ENCODE measurements around the gene AMIGO1. TPM values are rescaled to one million over a fixed set of nuclear protein-coding genes. Genes with fewer than 3 reads are reported as not detected.

AMIGO1 gene
- total and polyA plus RNA-seq, 2 of the 8 experiments (the other 6 are each of a cell fraction or from before 2014, with no cell fraction given): 1.5 to 2.7 TPM

- Histone ChIP-seq H2BK5ac (ENCODE audit: low read depth, low read length) (peak within 1 kb of the TSS; percentile 95), H3K79me2 (ENCODE audit: control insufficient read depth in 1 of 2, insufficient read depth in 2 of 2, low read length in 2 of 2) (no peaks in the 10 kb centered on the region), H4K91ac (replicated peaks; ENCODE audit: insufficient read length, low read length) (peak within 1 kb of the TSS; percentile 69), H3K56ac (replicated peaks; ENCODE audit: insufficient read length, low read depth, low read length) (peak within 1 kb of the TSS; percentile 90), H3K4me2 (ENCODE audit: insufficient read depth in 1 of 2, low read depth in 2 of 2, low read length in 2 of 2) (peak within 1 kb of the TSS; percentile 94 to 99), H3K27me3 (replicated peaks in 1 of 4; ENCODE audit: control insufficient read depth in 3 of 4, extremely low read depth in 1 of 4, insufficient read depth in 3 of 4, low read length in 3 of 4) (peaks cover 0 to 5% (median 0%) of the 10 kb centered on the region in 4 experiments; a peak in 1 of 7 replicates), H3K9me3 (ENCODE audit: insufficient read depth in 2 of 2, low read depth in 1 of 2, low read length in 1 of 2) (no peaks in the 10 kb centered on the region), H3K79me1 (ENCODE audit: low read depth, low read length) (no peaks in the 10 kb centered on the region), H3K27ac (ENCODE audit: low read depth, low read length) (peak within 1 kb of the TSS; percentile 95), H3K36me3 (ENCODE audit: control insufficient read depth in 2 of 4, insufficient read depth in 4 of 4, low read length in 3 of 4) (no peaks in the 10 kb centered on the region), H4K20me1 (replicated peaks in 1 of 2; ENCODE audit: control insufficient read depth in 1 of 2, insufficient read depth in 2 of 2, low read length in 2 of 2) (no peaks in the 10 kb centered on the region), H2BK15ac (ENCODE audit: low read length) (peak within 1 kb of the TSS; percentile 99; the same call in 1 of the 2 replicates), H2BK20ac (ENCODE audit: low read length) (peak within 1 kb of the TSS; percentile 61; the same call in 1 of the 2 replicates), H3K18ac (ENCODE audit: extremely low read depth, low read length) (peak within 1 kb of the TSS; percentile 97), H3K9ac (replicated peaks in 1 of 4; ENCODE audit: extremely low read depth in 1 of 4, low read depth in 3 of 4, low read length in 3 of 4) (peak within 1 kb of the TSS; percentile 77 to 94 (median 89)), H3K4ac (replicated peaks; ENCODE audit: insufficient read length, low read depth, low read length) (peak within 1 kb of the TSS; percentile 76), H3K23ac (ENCODE audit: insufficient read length) (no peak within 1 kb of the TSS), H3K14ac (ENCODE audit: insufficient read length) (no peak within 1 kb of the TSS), H4K5ac (ENCODE audit: insufficient read length, low read depth, low read length) (peak within 1 kb of the TSS; percentile 92), H4K8ac (ENCODE audit: extremely low read depth, insufficient read depth, low read length) (peak within 1 kb of the TSS; percentile 99), H2AFZ (ENCODE audit: low read length) (peak within 1 kb of the TSS; percentile 100; the same call in 1 of the 2 replicates), H2BK12ac (ENCODE audit: low read depth, low read length) (peak within 1 kb of the TSS; percentile 77; the same call in 1 of the 2 replicates), H3K4me1 (replicated peaks in 1 of 4; ENCODE audit: control insufficient read depth in 3 of 4, insufficient read depth in 4 of 4, low read length in 3 of 4) (peaks cover 0 to 9% (median 2%) of the 10 kb centered on the region in 4 experiments; a peak in 3 of 7 replicates), H3K23me2 (ENCODE audit: low read depth, low read length) (peaks cover 16% of the 10 kb centered on the region), H2AK5ac (ENCODE audit: low read depth, low read length) (no peak within 1 kb of the TSS), H3K4me3 (ENCODE audit: extremely low read depth in 1 of 4, insufficient read depth in 2 of 4, low read depth in 3 of 4, low read length in 4 of 4) (peak within 1 kb of the TSS; percentile 63 to 97 (median 92)), H2BK120ac (replicated peaks; ENCODE audit: low read depth, low read length) (peak within 1 kb of the TSS; percentile 66)
- CTCF ChIA-PET (ENCODE audit: partially characterized antibody): interaction anchor here (0.6 to 43.7 kb wide), 11 partner anchors 8 to 293 kb away, joined by 3 to 1755 read pairs (median 4); partner anchors contain the start of genes AMIGO1, CYB561D1 and GPR61
- no peak for FAIRE-seq
- 5% methylated on average over 18 of the region's 73 CpGs; no CpG with 5 or more reads in 1 of the 2 experiments for WGBS, 2 experiments (ENCODE audit: extremely low coverage in 1 of 2, insufficient coverage in 1 of 2, insufficient read length in 1 of 2, insufficient replicate concordance in 2 of 2, low coverage in 1 of 2, low lambda C conversion rate in 2 of 2, missing lambda C conversion rate in 1 of 2)
- POLR2A ChIA-PET (ENCODE audit: partially characterized antibody): interaction anchor here (0.6 to 3.1 kb wide), 9 partner anchors 10 to 178 kb away, joined by 3 to 17 read pairs (median 5); partner anchors contain the start of genes AMIGO1, CYB561D1 and PSMA5
- DNase-seq (ENCODE audit: low read depth in 1 of 2, low spot score in 2 of 2): peak in 1 of 2 experiments; percentile 91
- TF ChIP-seq SIX5 (IDR thresholded peaks at IDR 0.05; ENCODE audit: low read depth, low read length) (peak; percentile 38), TCF12 (IDR thresholded peaks at IDR 0.05; ENCODE audit: low read depth, low read length) (0 out of 2 replicates have a peak, but pooled peaks have one; percentile 72), TAF7 (optimal IDR thresholded peaks at IDR 0.05; ENCODE audit: borderline replicate concordance, low read depth, low read length) (peak; percentile 85), SP1 (IDR thresholded peaks at IDR 0.05; ENCODE audit: low read depth, low read length) (peak; percentile 92), RBBP5 (IDR thresholded peaks at IDR 0.05; ENCODE audit: borderline replicate concordance, low read depth, low read length) (0 out of 2 replicates have a peak, but pooled peaks have one; percentile 70), CREB1 (IDR thresholded peaks at IDR 0.05) (peak; percentile 90), TBP (IDR thresholded peaks at IDR 0.05; ENCODE audit: low read depth, low read length) (peak; percentile 90), TAF1 (IDR thresholded peaks at IDR 0.05; ENCODE audit: low read depth, low read length) (peak; percentile 98), POLR2AphosphoS5 (IDR thresholded peaks at IDR 0.05; ENCODE audit: low read depth, low read length) (peak; percentile 86), JUN (IDR thresholded peaks at IDR 0.05; ENCODE audit: low read depth, low read length) (no peak), YY1 (IDR thresholded peaks at IDR 0.05; ENCODE audit: low read depth, low read length) (peak; percentile 98)
- TF ChIP-seq, protein P1, sequence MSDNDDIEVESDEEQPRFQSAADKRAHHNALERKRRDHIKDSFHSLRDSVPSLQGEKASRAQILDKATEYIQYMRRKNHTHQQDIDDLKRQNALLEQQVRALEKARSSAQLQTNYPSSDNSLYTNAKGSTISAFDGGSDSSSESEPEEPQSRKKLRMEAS (IDR thresholded peaks at IDR 0.05): peak; percentile 73; the same call in 1 of the 2 replicates
Observed at GRCh38 chr1:109483672-109484518, 25.6 kb downstream of the AMIGO1 start, which contains the start of gene ATXN7L2. Gene ATXN7L2 (plus strand): TSS chr1:109483905. CDS start chr1:109483954, 49 bp downstream.
